K562 (cell line): ENCODE data around the gene KLB. TPM values are rescaled to one million over a fixed set of nuclear protein-coding genes. Genes with fewer than 3 reads are reported as not detected.

Experiments used
- ATF7 ChIP-seq: fragments of 450-650 bp; IDR thresholded peaks from 2 replicates; pipeline ENCODE4 v1.7.1; 2014; ENCODE audit warnings: mild to moderate bottlenecking, moderate library complexity
- CEBPZ ChIP-seq: fragments of 150-350 bp; IDR thresholded peaks from 2 replicates; pipeline ENCODE4 v1.6.1; 2014; ENCODE audit warnings: low read depth, mild to moderate bottlenecking, low read length, borderline replicate concordance
- ELF2 ChIP-seq: fragments of 250-450 bp; sonication (Bioruptor Pico); IDR thresholded peaks from 2 replicates; pipeline ENCODE4 v1.5.0; 2021; ENCODE audit warnings: mild to moderate bottlenecking
- ESRRA ChIP-seq: fragments of 450-650 bp; IDR thresholded peaks from 2 replicates; pipeline ENCODE4 v1.6.1; 2014; ENCODE audit warnings: low read depth, mild to moderate bottlenecking, moderate library complexity, borderline replicate concordance
- HEY1 ChIP-seq: fragments of 250-450 bp; sonication (Bioruptor Pico); IDR thresholded peaks from 2 replicates; pipeline ENCODE4 v1.5.0; 2020; ENCODE audit warnings: mild to moderate bottlenecking, moderate library complexity, borderline replicate concordance
- IRF1 ChIP-seq: sonication (generic); formaldehyde crosslinking; IDR thresholded peaks from 2 replicates; pipeline ENCODE4 v1.8.0; 2022; ENCODE audit warnings: missing genetic modification reagents, mild to moderate bottlenecking, borderline replicate concordance
- KHSRP ChIP-seq: fragments of 450-650 bp; IDR thresholded peaks from 2 replicates; pipeline ENCODE4 v1.6.1; 2017
- MAX ChIP-seq: sonication (generic); formaldehyde crosslinking; IDR thresholded peaks from 2 replicates; pipeline ENCODE4 v1.9.0; 2022; ENCODE audit warnings: mild to moderate bottlenecking, missing genetic modification reagents
- NR1H2 ChIP-seq: sonication (generic); formaldehyde crosslinking; IDR thresholded peaks from 2 replicates; pipeline ENCODE4 v1.4.0; 2020; ENCODE audit warnings: mild to moderate bottlenecking, missing genetic modification reagents
- SETDB1 ChIP-seq: IDR thresholded peaks from one replicate; pipeline ENCODE4 v1.6.1; 2012; ENCODE audit warnings: low read length, control low read depth, inconsistent platforms
- SRSF9 ChIP-seq: fragments of 200-400 bp; formaldehyde crosslinking; IDR thresholded peaks from 2 replicates; pipeline ENCODE4 v1.6.1; 2017; ENCODE audit warnings: low read depth, low read length, borderline replicate concordance
- STAG1 ChIP-seq: sonication (generic); formaldehyde crosslinking; IDR thresholded peaks from 2 replicates; pipeline ENCODE4 v1.5.0; 2020; ENCODE audit warnings: missing genetic modification reagents, borderline replicate concordance
- TCF7 ChIP-seq: sonication (generic); IDR thresholded peaks from 2 replicates; pipeline ENCODE4 v1.6.1; 2016; ENCODE audit warnings: antibody characterized with exemption, borderline replicate concordance
- TFE3 ChIP-seq: fragments of 450-650 bp; formaldehyde crosslinking; IDR thresholded peaks from 2 replicates; pipeline ENCODE4 v1.4.0; 2020; ENCODE audit warnings: mild to moderate bottlenecking, mixed read lengths
- ZBTB34 ChIP-seq: fragments of 250-450 bp; sonication (Bioruptor Pico); IDR thresholded peaks from 2 replicates; pipeline ENCODE4 v1.8.0; 2021; ENCODE audit warnings: mild to moderate bottlenecking, moderate library complexity
- ZNF133 ChIP-seq: fragments of 250-450 bp; sonication (Bioruptor Pico); IDR thresholded peaks from 2 replicates; pipeline ENCODE4 v1.4.0; 2020; ENCODE audit warnings: mild to moderate bottlenecking
- ZNF354B ChIP-seq: fragments of 250-450 bp; sonication (Bioruptor Pico); IDR thresholded peaks from 2 replicates; pipeline ENCODE4 v1.4.0; 2020
- ZNF511 ChIP-seq: sonication (generic); formaldehyde crosslinking; IDR thresholded peaks from 2 replicates; pipeline ENCODE4 v1.8.0; 2022; ENCODE audit warnings: mild to moderate bottlenecking, missing genetic modification reagents
- ZNF668 ChIP-seq: fragments of 250-450 bp; sonication (Bioruptor Pico); IDR thresholded peaks from 2 replicates; pipeline ENCODE4 v1.8.0; 2022; ENCODE audit warnings: mild to moderate bottlenecking, inconsistent platforms
- ZNF707 ChIP-seq: fragments of 250-450 bp; sonication (Bioruptor Pico); conservative IDR thresholded peaks from 2 replicates; pipeline ENCODE4 v1.8.0; 2022; ENCODE audit warnings: inconsistent platforms, mild to moderate bottlenecking, moderate library complexity
- ZNF785 ChIP-seq: fragments of 250-450 bp; sonication (Bioruptor Pico); IDR thresholded peaks from 2 replicates; pipeline ENCODE4 v1.4.0; 2020; ENCODE audit warnings: mild to moderate bottlenecking
- polyA plus RNA-seq, 8 experiments: library from polyadenylated mRNA; depleted of rRNA in 4 of 8; stranded (reverse) in 5 of 8; unstranded in 3 of 8; fragments of >200 nt; fragmentation: Nextera tagmentation in 2 of 8; fragmentation: Illumina TruSeq in 1 of 8; extraction: Ambion mirVana in 2 of 8; extraction: Trizol in 1 of 8; gene quantifications; 2 replicates each; pipeline versions ENCODE4 v1.2.1 to v1.2.3, GENCODE V29; 2011 to 2014; ENCODE audit warnings: inconsistent platforms in 1 of 8, missing spikeins in 1 of 8
- total RNA-seq, 7 experiments: library from RNA; depleted of rRNA in 6 of 7; stranded (reverse); fragments of >200 nt in 6 of 7; fragmentation: Illumina TruSeq in 2 of 7; extraction: Trizol in 2 of 7; gene quantifications; 2 replicates each; pipeline versions ENCODE4 v1.2.1 to v1.2.3, GENCODE V29; 2011 to 2021; ENCODE audit warnings: low replicate concordance in 1 of 7

Gene KLB
- total and polyA plus RNA-seq, 9 of the 15 experiments (the other 6 are each of a cell fraction or from before 2014, with no cell fraction given), result 0.04 to 0.13 TPM; not detected in 7

- TF ChIP-seq ZNF511 (CRISPR knock-in tag) (no peak), NR1H2 (CRISPR knock-in tag) (no peak), SRSF9 (no peak), STAG1 (peak; percentile 31; the same call in 1 of the 2 replicates), ESRRA (no peak; the same call in 1 of the 2 replicates), ZNF354B (CRISPR knock-in tag) (no peak), HEY1 (no peak), TFE3 (CRISPR knock-in tag) (no peak), CEBPZ (no peak), KHSRP (no peak), IRF1 (CRISPR knock-in tag) (no peak), ATF7 (peak; percentile 39; the same call in 1 of the 2 replicates), MAX (CRISPR knock-in tag) (no peak), ZNF785 (CRISPR knock-in tag) (no peak), ZNF668 (CRISPR knock-in tag) (no peak), ELF2 (CRISPR knock-in tag) (no peak), TCF7 (no peak), ZNF133 (CRISPR knock-in tag) (no peak), SETDB1 (no peak), ZBTB34 (CRISPR knock-in tag) (no peak), ZNF707 (CRISPR knock-in tag) (no peak)
Observed at GRCh38 chr4:39469429-39470077, 62.8 kb downstream of the KLB start (continued).
